GM23338 (cell line): ENCODE data around the gene TMEM182.

ENCODE experiments used
- CREB1 ChIP-seq: fragments of 250-450 bp; sonication (Bioruptor Pico); IDR thresholded peaks from 2 replicates; pipeline ENCODE4 v1.5.0; 2020; ENCODE audit warnings: low read depth, mild to moderate bottlenecking, moderate library complexity
- EZH2 ChIP-seq: fragments of 200-600 bp; sonication (generic); IDR thresholded peaks from one replicate; pipeline ENCODE4 v1.8.0; 2017; ENCODE audit warnings: antibody characterized with exemption, mild to moderate bottlenecking, low read depth; ENCODE audit not compliant: unreplicated experiment
- JUNB ChIP-seq: IDR thresholded peaks from one replicate; pipeline ENCODE4 v1.6.1; 2016; ENCODE audit warnings: antibody characterized with exemption; ENCODE audit not compliant: unreplicated experiment
- POLR2AphosphoS5 ChIP-seq: IDR thresholded peaks from 2 replicates; pipeline ENCODE4 v1.6.1; 2016; ENCODE audit warnings: antibody characterized with exemption, low read depth
- ZNF331 ChIP-seq: fragments of 250-450 bp; sonication (Bioruptor Pico); IDR thresholded peaks from 2 replicates; pipeline ENCODE4 v1.5.0; 2020; ENCODE audit warnings: low read depth, mild to moderate bottlenecking, moderate library complexity
- TF ChIP-seq, protein P1 (sequence below), 2 experiments: fragments of 200-600 bp in 1 of 2; sonication (generic) in 1 of 2; conservative IDR thresholded peaks; 2 replicates each; pipeline versions ENCODE4 v1.5.1 to v1.6.1; 2016 to 2017; ENCODE audit warnings: antibody characterized with exemption in 2 of 2, low read depth in 2 of 2, mild to moderate bottlenecking in 2 of 2, moderate library complexity in 1 of 2

DNA sequence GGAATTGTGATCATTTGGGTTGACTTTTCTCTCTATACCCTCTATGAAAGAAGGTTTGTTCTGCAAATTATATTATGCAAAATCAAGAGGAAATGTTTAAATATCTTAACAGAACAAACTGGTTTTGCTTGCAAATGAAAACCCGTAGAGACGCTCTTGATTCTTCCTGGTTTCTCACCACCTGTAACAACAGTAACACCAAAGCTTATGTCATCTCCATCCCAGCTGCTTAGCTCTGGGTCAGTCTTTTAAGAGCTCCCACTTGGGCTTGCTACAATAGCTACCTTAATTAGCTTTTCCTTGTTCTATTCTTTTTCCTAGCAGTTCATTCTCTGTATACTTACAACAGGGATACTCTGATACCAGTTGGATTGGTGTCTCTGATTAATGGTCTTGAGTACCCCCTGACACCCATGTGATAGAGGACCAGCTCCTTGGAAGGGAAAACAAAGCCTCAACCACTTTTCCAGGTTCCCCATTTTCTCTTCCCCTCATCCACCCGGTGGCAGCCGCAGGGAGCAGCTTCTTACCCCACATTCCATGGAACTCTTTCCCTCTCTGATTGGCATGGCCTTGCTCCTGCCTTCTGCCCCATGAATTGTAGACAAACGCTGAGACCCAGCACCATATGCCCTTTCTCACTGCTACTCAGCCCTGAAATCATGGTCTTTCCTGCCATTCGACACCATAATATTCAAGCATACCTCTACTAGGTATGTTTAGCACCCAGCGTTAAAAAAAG, 27.7 kb downstream of the TMEM182 start:
- TF ChIP-seq, protein P1, sequence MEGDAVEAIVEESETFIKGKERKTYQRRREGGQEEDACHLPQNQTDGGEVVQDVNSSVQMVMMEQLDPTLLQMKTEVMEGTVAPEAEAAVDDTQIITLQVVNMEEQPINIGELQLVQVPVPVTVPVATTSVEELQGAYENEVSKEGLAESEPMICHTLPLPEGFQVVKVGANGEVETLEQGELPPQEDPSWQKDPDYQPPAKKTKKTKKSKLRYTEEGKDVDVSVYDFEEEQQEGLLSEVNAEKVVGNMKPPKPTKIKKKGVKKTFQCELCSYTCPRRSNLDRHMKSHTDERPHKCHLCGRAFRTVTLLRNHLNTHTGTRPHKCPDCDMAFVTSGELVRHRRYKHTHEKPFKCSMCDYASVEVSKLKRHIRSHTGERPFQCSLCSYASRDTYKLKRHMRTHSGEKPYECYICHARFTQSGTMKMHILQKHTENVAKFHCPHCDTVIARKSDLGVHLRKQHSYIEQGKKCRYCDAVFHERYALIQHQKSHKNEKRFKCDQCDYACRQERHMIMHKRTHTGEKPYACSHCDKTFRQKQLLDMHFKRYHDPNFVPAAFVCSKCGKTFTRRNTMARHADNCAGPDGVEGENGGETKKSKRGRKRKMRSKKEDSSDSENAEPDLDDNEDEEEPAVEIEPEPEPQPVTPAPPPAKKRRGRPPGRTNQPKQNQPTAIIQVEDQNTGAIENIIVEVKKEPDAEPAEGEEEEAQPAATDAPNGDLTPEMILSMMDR (conservative IDR thresholded peaks at IDR 0.05; ENCODE audit: low read depth in 2 of 2): no peak
- TF ChIP-seq EZH2 (no peak), ZNF331 (CRISPR knock-in tag) (no peak), CREB1 (no peak), POLR2AphosphoS5 (no peak), JUNB (no peak)
